GM18909 (cell line): ENCODE measurements around the gene PEX5.
A peak's percentile ranks its signal among the peaks of the same experiment; 100 is the strongest.
"Not testable (repeated sequence)": the region's sequence is repeated elsewhere in the genome, so short reads cannot be mapped to it uniquely, and the experiment has no call there.

Source experiments
- ATAC-seq: cut with Tn5 transposase; IDR thresholded peaks from one replicate; pipeline ENCODE4 v1.9.1; 2021; ENCODE audit warnings: mild to moderate bottlenecking; ENCODE audit not compliant: unreplicated experiment, poor library complexity

The PEX5 gene

DNA sequence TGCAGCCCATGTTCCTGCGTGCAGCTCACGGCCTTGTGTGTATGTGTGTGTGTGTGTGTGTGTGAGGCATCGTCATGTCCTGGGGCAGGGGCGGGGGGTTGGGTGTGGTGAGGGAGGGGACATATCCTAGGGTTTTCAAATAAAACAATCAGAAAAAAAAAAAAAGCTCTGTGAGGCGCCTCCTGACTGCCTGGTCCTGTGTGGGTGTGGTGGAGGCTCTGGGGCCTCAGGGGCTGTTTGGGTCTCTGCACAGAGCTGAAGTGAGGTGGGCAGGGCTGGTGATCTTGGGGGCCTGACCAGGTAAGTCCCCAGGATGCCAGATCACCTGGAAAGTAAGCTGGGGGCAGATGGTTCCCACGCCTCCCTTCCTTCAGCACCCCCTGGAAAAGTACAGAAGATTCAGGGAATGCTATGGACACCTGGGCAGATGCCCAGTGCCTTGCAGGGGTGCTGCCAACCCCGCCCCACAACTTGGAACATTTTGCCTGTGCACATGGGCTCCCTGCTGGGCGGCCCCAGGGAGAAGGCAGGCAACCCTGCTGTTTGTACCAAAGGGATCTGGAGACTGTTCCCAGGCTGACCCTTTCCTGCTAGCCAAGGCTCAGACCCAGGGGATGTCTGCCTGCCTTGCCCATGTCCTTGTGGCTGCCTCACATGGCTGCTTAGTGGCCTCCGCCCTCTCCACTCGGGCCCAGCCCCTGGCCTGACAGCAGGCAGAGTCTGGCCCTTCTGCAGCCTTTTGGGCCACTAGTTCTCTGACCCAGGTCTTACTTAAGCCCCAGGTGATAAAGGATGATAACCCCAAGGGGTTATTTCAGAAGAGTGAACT, 30.5 kb upstream of the PEX5 start:
- no peak for ATAC-seq

DNA sequence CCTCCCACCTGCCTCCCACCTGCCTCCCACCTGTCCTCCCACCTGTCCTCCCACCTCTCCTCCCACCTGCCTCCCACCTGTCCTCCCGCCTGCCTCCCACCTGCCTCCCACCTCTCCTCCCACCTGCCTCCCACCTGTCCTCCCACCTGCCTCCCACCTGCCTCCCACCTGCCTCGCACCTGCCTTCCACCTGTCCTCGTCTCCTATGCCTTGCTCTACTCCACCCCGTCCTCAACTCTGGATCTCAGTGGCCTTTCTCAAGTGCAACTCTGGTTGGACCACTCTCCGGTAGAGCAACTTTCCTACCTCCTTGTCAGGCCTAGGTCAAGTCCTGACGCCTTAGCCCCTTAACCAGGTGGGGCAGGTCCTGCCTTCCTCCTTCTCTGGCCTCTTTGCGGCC, 29.3 kb upstream of the PEX5 start:
- ATAC-seq: no peak

DNA sequence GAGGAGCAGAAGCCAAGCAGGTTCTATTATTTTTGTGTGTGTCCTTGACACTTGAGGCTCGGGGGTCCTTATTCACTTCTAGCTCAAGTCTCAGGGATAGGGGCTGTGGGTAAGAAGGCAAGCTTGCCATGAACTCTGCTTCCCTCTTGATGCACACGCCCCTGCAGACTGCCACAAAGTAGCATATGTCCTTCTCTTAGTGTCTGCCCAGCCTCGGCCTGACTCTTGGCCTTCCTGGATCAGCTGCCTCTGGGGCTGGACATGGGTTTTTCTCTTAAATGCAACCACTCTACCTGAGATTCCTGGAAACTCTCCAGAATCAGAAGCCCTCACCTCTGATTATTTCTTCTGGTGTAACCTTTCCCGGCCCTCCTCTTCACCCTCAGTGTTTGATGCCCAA, 28.2 kb upstream of the PEX5 start:
- ATAC-seq: no peak

DNA sequence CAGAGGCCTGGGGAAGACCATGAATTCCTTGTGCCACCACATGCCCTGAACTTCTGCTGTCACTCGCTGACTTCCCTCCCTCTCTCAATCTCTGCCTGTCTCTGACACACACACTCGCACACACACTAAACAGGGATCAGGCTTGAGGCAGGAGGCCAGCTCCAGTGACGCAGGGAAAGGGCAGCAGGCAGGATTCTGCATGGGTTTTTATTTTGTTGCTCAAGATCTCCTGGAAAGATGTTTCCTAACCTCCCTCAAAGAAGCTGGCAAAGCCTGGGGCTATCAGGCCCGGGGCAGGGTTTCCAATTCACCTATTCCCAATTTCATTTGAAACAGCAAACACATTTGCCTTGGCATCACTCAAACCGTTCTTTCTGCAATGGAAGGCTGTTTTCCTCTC, 27.7 kb upstream of the PEX5 start:
- ATAC-seq: no peak

DNA sequence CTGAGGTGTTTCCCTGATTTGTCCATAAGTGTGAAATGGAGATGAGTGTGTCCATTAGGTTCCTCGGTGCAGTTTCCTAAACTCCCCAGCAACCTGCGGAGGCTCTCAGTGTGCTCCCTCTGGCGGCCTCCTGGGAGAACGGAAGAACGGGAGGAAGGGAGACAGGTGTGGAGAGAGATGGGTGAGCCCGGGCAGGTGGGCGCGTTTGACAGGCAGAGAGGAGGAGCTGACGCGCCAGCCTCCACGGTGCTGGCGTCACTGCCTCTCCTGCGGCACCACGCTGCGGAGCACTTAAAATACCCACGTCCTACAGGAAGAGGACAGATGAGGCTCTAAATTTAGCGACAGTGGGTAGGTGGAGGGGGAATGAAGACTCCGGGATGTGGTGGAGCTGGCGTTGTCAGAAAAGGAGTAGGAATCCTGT, 26.8 kb upstream of the PEX5 start:
- ATAC-seq: no peak

DNA sequence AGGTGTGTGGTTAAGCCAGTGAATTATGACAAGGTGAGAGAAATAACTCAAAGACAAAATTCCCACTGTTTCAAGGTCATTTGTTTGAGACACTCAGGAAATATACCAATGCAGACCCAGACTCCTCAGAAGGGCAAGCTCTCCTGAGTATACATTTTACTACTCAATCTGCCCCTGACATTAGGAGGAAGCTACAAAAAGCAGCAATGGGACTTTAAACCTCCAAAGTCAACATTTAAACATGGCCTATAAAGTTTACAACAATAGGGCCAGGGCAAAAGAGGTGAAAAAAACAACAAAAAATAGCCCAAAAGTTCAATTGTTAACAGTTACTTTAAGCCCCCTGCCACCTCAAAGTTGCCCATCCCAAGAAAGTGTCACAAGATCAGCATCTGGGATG, 19.5 kb upstream of the PEX5 start:
- ATAC-seq: no peak

DNA sequence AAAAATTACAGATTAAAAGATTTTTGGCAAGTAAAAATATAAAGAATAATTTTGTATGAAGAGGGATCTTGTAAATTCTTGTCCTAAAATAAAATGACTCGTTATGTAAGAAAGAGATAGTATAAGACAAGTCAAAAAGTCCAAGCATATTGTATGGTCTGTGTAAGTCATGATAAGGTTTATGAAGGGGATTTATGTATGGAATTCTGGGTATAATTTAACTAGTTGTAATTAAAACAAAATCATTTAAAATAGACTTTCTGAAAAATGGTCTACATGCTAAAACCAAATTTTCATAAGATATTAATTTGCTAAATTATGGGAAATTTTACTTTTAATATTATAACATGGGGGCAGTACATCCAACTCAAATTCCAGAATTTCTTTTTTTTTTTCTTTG, 17.6 kb upstream of the PEX5 start:
- ATAC-seq: no peak

DNA sequence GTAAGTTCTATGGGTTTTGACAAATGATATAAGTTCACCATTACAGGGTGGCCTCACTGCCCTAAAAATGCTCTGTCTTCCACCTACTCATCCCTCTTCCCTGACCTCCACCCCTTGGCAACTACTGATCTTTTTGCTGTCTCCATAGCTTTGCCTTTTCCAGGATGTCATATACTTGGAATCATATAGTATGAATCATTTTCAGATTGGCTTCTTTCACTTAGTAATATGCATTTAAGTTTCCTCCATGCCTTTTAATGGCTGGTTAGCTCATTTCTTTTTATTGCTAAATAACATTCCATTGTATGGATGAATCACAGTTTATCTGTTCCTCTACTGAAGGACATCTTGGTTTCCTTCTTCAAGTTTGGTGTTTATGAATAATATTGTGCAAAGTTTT, 14.0 kb upstream of the PEX5 start:
- no peak for ATAC-seq

DNA sequence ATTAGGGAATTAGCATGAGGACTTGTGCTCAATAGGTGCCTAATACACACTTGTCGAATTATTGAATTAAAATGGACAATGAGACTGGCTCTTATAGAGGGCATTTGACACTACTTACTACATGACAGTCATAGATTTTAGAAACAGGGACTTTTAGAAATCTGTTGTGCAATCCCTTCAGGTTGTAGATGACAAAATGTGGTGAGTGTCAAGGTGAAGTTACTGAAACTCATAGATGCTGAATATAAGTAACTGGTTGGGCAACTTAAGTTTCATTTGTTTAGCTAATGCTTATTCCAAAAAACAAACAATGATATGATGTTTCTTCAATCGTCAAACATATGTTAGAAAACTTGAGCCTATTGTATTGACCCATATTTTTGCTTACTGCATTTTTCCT, 12.9 kb upstream of the PEX5 start:
- no peak for ATAC-seq

DNA sequence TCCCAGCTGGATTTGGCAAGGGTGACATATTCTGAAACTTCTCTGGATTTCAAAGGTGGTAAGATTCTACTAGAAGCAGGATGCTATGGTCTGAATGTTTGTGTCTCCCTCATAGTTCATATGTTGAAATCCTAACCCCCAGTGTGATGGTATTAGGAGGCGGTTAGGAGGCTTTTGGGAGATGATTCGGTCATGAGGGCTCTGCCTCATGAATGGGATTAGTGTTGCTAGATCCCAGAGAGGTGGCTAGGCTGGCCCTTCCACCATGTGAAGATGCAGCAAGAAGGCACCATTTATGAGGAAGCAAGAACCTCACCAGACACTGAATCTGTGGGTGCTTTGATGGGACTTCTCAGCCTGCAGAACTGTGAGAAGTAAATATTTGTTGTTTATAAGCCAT, 11.0 kb upstream of the PEX5 start:
- no peak for ATAC-seq

DNA sequence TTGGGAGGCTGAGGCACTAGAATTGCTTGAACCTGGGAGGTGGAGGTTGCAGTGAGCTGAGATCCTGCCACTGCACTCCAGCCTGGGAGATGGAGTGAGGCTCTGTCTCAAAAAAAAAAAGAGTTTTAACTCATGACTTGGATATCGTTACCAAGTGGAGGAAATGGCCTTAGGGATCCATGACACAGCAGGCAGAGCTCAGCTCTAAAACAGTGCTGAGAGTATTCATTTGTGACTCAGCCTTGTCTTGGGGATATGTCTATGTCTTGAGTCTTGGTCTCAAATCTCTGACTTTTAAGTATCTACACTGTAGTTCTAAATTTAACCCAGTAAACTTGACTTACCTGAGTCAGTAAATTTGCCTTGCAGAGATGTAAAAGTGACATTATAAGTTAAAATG, 8.8 kb upstream of the PEX5 start:
- ATAC-seq: no peak

DNA sequence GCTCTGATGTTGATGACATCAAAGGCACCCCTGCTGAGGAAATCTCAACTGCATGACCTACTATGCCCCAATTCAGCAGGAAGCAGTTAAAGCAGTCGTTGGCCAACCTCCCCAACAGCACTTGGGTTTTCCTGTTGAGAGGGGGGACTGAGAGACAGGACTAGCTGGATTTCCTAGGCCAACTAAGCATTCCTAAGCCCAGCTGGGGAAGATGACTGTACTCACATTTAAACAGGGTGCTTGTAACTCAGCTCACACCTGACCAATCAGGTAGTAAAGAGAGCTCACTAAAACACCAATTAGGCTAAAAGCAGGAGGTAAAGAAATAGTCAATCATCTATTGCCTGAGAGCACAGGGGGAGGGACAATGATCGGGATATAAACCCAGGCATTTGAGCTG, 3.4 kb upstream of the PEX5 start:
- ATAC-seq: not testable (repeated sequence)

DNA sequence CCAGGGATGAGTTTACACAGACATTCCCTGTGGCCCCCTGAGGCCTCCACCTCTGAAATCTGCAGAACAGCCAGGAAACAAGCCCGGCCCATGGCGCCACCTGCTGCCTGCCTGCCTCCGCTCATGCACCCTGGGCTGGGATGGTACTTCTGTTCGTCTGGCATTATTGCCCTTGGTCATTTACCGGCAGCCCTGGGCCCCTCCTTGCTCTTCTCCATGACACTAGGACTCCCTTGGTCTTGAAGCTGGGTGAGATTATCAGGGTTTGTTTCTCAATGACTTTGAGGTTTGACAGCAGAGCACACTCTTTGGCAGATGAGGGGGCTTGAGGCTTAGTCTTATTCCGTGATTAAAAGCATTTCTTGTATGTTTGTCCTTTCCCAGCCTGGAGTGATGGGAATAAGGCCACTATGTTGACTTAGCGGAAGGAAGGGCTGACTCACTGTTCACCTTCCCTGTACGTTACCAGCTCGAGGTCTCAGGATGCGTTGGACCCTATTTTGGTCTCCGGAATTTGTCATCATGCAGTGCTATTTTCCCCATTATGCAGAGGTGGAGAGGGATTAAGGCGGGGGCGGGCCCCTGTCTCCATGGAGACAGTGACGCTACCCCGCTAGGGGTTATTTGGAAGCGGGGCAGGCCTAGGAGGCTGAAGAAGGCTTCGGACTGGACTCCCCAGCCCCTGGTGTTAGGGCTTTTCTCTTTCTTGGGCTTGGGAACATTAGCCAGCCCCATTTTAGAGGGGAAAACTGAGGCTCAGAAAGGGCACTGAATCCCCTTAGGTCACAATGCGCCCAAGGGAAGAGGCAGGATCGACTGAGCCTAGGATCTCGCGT, 706 bp upstream of the PEX5 start:
- peak; percentile 35 for ATAC-seq

DNA sequence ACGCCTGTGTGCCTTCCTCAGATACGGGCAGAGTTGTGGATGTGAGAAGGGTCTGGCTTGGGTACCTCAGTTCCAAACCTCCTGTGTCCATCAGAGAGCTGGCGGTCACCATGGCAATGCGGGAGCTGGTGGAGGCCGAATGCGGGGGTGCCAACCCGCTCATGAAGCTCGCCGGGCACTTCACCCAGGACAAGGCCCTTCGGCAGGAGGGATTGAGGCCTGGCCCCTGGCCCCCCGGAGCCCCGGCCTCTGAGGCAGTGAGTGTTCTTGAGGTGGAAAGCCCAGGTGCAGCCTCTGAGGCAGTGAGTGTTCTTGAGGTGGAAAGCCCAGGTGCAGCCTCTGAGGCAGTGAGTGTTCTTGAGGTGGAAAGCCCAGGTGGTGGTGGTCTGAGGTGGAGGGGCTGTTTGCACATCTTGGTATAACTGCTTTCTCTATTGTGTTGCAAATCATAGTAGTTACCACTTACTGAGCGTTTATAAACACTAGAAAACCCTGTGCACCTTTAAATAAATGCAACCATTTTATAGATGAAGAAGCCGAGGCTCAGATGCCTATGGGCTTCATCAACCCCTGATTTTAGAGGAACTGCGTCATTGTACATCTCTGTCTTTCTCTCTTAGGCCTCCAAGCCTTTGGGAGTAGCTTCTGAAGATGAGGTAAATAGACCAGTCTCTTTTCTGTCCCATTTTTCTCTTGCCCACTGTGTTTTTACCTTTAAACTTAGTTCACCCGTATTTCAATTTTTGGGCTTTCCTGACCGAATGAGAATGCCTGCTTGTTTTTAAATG, 976 bp downstream of the PEX5 start:
- peak; percentile 11 for ATAC-seq

DNA sequence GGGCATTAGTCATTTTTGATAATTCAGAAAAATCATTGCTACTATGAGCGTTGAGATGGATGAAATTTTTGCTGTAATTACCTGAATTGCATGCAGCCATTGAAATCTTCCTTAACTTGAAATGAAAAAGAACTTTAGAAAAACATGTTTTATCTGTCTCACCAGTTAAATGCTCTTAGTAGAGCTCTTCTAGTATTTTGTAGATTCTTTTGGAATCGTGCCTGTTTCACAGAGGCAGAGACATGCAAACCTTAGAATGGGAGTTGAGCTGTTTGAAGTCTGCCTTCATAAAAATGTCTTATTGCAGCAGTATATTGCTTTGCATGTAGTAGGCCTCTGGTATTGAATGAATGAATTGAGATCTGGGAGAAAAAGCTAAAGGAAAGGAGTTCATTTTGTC, 4.2 kb downstream of the PEX5 start:
- no peak for ATAC-seq

DNA sequence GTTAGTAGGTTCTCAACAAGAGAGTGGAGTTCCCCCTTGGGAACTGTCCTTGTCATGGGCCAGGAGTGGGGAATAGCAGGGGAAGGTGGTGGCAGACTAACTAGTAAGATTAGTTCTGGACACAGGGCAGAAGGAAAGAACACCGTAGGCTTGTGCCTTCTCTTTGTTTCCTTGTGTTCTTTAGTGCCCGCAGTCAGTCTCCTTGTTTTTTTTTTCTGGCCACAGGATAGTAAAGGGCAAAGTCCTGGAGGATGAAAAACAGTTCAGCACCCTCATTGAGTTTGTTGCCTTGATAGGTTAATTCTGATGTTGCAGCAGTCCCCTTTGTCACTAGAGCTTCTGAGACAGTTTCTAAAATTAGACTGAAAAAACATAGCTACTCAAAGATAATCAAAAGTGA, 8.4 kb downstream of the PEX5 start:
- no peak for ATAC-seq

DNA sequence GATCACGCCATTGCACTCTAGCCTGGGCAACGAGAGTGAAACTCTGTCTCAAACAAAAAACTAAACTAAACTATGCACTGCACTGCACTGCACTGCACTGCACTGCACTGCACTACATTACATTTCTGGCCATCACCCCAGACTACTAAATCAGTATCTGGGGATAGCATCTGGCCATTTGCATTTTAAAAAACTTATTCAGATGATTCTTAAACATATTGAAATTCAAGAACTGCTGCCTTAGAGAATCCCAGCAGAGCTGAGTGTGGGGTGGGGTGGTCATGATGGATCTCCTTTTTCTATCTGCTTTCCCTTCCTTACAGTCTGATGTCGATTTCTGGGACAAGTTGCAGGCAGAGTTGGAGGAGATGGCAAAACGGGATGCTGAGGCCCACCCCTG, 13.6 kb downstream of the PEX5 start:
- no peak for ATAC-seq

DNA sequence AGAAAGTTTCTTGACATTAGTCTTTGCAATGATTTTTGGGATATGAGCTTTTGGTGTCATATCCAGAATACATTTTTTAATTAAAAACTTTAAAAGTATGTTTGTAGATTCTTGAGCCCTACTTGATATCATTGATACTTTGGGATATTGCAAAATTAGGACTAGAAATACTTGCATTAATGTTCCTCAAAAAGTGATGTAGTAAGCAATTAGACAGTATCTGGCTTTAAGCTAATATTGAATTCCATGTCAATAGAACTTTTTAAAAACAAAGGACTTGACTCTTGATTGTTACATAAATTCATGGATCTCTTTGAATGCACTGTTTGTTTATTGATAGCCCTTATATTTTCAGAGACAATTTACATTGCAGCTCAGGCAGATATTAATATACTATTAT, 15.6 kb downstream of the PEX5 start:
- ATAC-seq: no peak

DNA sequence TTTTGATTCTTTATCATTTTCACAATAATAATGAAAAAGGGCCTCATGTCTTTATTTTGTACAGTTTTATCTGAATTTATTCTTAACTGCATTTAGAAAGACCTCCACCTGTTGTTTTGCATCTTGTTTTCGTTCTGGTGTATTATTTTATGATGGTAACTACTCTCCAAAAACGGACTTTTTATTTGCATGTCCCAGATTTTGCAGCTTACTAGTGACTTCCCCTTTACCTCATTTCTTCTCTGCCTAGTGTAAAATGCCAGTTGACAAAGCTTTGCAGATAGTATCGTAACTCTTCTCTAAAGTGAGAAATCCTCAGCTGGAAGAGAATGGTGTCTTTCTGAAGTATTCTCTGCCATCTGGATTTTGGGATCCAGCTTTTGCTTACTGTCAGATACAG, 17.2 kb downstream of the PEX5 start:
- ATAC-seq: no peak

DNA sequence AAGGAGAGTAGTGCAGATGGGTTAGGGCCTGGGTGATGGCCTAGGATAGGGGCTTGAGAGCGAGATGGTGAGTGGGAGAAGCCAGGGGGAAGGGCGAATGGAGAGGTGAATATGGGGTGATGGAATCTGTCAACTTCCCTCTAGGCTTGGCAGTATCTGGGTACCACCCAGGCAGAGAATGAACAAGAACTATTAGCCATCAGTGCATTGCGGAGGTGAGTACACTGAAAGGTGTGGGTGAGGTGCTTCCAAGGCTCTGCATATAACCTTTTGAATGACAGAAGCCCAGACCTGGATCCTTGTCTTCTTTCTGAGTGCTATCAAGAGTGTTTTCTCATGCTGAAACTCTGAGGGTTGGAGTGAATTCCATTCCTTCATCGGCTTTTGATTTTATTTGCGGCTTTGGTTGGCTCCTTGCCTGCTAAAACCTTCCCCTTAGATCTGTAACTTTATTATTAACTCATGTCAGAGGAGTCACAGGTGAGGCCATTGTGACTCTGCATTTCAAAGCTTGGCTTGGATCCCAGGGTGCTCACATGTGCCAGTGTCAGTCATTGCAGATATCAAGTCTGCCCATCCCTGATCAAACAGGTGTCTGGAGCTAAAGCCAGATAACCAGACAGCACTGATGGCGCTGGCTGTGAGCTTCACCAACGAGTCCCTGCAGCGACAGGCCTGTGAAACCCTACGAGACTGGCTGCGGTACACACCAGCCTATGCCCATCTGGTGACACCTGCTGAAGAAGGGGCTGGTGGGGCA, 18.6 kb downstream of the PEX5 start:
- ATAC-seq: no peak
